ENCODE data around the gene RXFP1.

GRCh38 chr4:158617956-158618355 lies 96.3 kb downstream of the RXFP1 start:
- TF ChIP-seq POLR2AphosphoS5 (IDR thresholded peaks at IDR 0.05; ENCODE audit: borderline replicate concordance, low read depth, low read length) (no peak), EZH2 (IDR thresholded peaks at IDR 0.05) (no peak), FOXP2 (optimal IDR thresholded peaks at IDR 0.05; ENCODE audit: control extremely low read depth, extremely low read length, insufficient read depth) (no peak)
